Measurements from ENCODE around the gene AMOTL1. TPM values are rescaled to one million over a fixed set of nuclear protein-coding genes. Genes with fewer than 3 reads are reported as not detected.
A peak's percentile ranks its signal among the peaks of the same experiment; 100 is the strongest.

Gene AMOTL1
- total RNA-seq, 6 experiments from 2014 or later = 7.4 to 43.8 (median 17.3) TPM

- TF ChIP-seq POLR2A (IDR thresholded peaks at IDR 0.05) (no peak), CTCF (IDR thresholded peaks at IDR 0.05) (no peak)
- DNase-seq (no peak), ATAC-seq (peak; percentile 54 to 74 (median 57))
- H3K9me3 ChIP-seq = no peaks in the 10 kb centered on the region
- H3K36me3 ChIP-seq = peaks cover 0 to 98% (median 27%) of the 10 kb centered on the region in 4 donors
- H3K27ac ChIP-seq = no peak overlapping the region
- 31% methylated on average over 2 of the region's 2 CpGs for WGBS (ENCODE audit: insufficient coverage, low coverage, low lambda C conversion rate, missing lambda C conversion rate)
- intact Hi-C loops (cut with DNase I) = loop anchor here in 1 of 2 donors (10.0 kb wide), 1 partner anchor 56 kb away; no protein-coding TSS in a partner anchor
- H3K4me1 ChIP-seq = no peaks in the 10 kb centered on the region
- H3K4me3 ChIP-seq = no peak overlapping the region
- H3K27me3 ChIP-seq = no peaks in the 10 kb centered on the region
Observed at GRCh38 chr11:94860333-94860732, 92.2 kb downstream of the AMOTL1 start.

- intact Hi-C loops (cut with DNase I) = loop anchor here in 1 of 2 donors (10.0 kb wide), 1 partner anchor 57 kb away; no protein-coding TSS in a partner anchor
- H3K27me3 ChIP-seq = no peaks in the 10 kb centered on the region
- 86% methylated on average over 6 of the region's 9 CpGs for WGBS (ENCODE audit: insufficient coverage, low coverage, low lambda C conversion rate, missing lambda C conversion rate)
- no peak overlapping the region for H3K27ac ChIP-seq
- no peak for DNase-seq
- no peak overlapping the region for H3K4me3 ChIP-seq
- TF ChIP-seq CTCF (IDR thresholded peaks at IDR 0.05) = no peak
- no peak for TF ChIP-seq POLR2A (IDR thresholded peaks at IDR 0.05)
- no peaks in the 10 kb centered on the region for H3K4me1 ChIP-seq
- no peak for ATAC-seq
- H3K36me3 ChIP-seq = peaks cover 0 to 98% (median 31%) of the 10 kb centered on the region in 4 donors
- H3K9me3 ChIP-seq = no peaks in the 10 kb centered on the region
Observed at GRCh38 chr11:94861306-94861845, 93.2 kb downstream of the AMOTL1 start.

GRCh38 chr11:94862926-94863880, 95.0 kb downstream of the AMOTL1 start:
- Histone ChIP-seq H3K4me1 (no peaks in the 10 kb centered on the region), H3K27ac (no peak overlapping the region), H3K27me3 (no peaks in the 10 kb centered on the region), H3K9me3 (no peaks in the 10 kb centered on the region), H3K36me3 (peaks cover 0 to 96% (median 36%) of the 10 kb centered on the region in 4 donors), H3K4me3 (no peak overlapping the region)
- no peak for ATAC-seq
- TF ChIP-seq POLR2A (IDR thresholded peaks at IDR 0.05) = no peak
- TF ChIP-seq CTCF (IDR thresholded peaks at IDR 0.05) = no peak
- intact Hi-C loops (cut with DNase I) = loop anchor here in 1 of 2 donors (10.0 kb wide), 1 partner anchor 58 kb away; no protein-coding TSS in a partner anchor
- no peak for DNase-seq
- WGBS (ENCODE audit: insufficient coverage, low coverage, low lambda C conversion rate, missing lambda C conversion rate) = 87% methylated on average over 11 of the region's 11 CpGs

GRCh38 chr11:94864506-94865045, 96.4 kb downstream of the AMOTL1 start:
- H3K4me3 ChIP-seq = no peak overlapping the region
- no peaks in the 10 kb centered on the region for H3K9me3 ChIP-seq
- H3K36me3 ChIP-seq = peaks cover 0 to 95% (median 38%) of the 10 kb centered on the region in 4 donors
- ATAC-seq (no peak), DNase-seq (no peak)
- no peak overlapping the region for H3K27ac ChIP-seq
- TF ChIP-seq POLR2A (IDR thresholded peaks at IDR 0.05) (no peak), CTCF (IDR thresholded peaks at IDR 0.05) (no peak)
- 83% methylated on average over 7 of the region's 11 CpGs for WGBS (ENCODE audit: insufficient coverage, low coverage, low lambda C conversion rate, missing lambda C conversion rate)
- intact Hi-C loops (cut with DNase I) = loop anchor here in 1 of 2 donors (10.0 kb wide), 1 partner anchor 60 kb away; no protein-coding TSS in a partner anchor
- H3K27me3 ChIP-seq = no peaks in the 10 kb centered on the region
- no peaks in the 10 kb centered on the region for H3K4me1 ChIP-seq

Data from right lobe of liver (tissue), 6 donors.